Neutrophil (primary cell): ENCODE results near the gene GNA14.
"Not testable (repeated sequence)": the region's sequence is repeated elsewhere in the genome, so short reads cannot be mapped to it uniquely, and the experiment has no call there.

Source experiments
- H3K27ac ChIP-seq: fragments of 200-600 bp; sonication (generic); 2 replicates; pipeline ENCODE4 v1.5.1; 2016; ENCODE audit warnings: mild to moderate bottlenecking, moderate library complexity
- H3K27me3 ChIP-seq: fragments of 200-600 bp; sonication (generic); 2 replicates; pipeline ENCODE4 v1.6.0; 2016; ENCODE audit warnings: mild to moderate bottlenecking
- H3K36me3 ChIP-seq: fragments of 200-600 bp; sonication (generic); 2 replicates; pipeline ENCODE4 v1.5.1; 2017
- H3K4me1 ChIP-seq, 2 experiments: fragments of 200-600 bp in 1 of 2; sonication (generic) in 1 of 2; 1 replicate in 1 of 2; 2 replicates in 1 of 2; pipeline versions ENCODE4 v1.5.1 to v1.6.1; 2013 to 2016; ENCODE audit warnings: low read depth in 1 of 2, low read length in 1 of 2, mild to moderate bottlenecking in 1 of 2, moderate library complexity in 1 of 2; ENCODE audit not compliant: control insufficient read depth in 1 of 2, insufficient read depth in 1 of 2
- H3K4me3 ChIP-seq, 2 experiments: fragments of 200-600 bp in 1 of 2; sonication (generic) in 1 of 2; 1 replicate in 1 of 2; 2 replicates in 1 of 2; pipeline ENCODE4 v1.5.1; 2013 to 2016; ENCODE audit warnings: low read depth in 1 of 2, low read length in 1 of 2, mild to moderate bottlenecking in 1 of 2, moderate library complexity in 1 of 2
- H3K9me3 ChIP-seq: fragments of 200-600 bp; sonication (generic); 2 replicates; pipeline ENCODE4 v1.5.1; 2016
- TF ChIP-seq, protein P1 (sequence below): fragments of 200-600 bp; sonication (generic); IDR thresholded peaks from 2 replicates; pipeline ENCODE4 v1.5.1; 2016; ENCODE audit warnings: antibody characterized with exemption

GNA14 gene

DNA sequence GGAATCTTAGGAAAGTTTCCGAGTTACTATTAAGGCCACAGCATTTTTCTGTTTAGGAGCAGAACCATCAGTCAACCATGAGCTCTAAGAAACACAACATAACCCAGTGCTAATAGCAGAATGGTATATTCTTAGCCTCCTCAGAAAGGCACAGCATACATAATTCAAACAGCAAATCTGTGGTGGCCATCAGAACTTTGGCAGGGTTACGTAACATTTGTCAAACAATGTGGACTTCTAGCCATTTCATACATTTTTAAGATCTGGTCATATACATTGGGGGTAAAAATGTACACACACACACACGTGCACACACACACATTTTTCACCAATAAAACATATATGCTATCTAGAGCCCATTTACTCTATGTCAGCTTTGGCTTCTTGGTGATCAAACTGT is 225.2 kb downstream of the GNA14 start:
- no peaks in the 10 kb centered on the region for H3K27me3 ChIP-seq
- no peak overlapping the region for H3K4me3 ChIP-seq
- TF ChIP-seq, protein P1, sequence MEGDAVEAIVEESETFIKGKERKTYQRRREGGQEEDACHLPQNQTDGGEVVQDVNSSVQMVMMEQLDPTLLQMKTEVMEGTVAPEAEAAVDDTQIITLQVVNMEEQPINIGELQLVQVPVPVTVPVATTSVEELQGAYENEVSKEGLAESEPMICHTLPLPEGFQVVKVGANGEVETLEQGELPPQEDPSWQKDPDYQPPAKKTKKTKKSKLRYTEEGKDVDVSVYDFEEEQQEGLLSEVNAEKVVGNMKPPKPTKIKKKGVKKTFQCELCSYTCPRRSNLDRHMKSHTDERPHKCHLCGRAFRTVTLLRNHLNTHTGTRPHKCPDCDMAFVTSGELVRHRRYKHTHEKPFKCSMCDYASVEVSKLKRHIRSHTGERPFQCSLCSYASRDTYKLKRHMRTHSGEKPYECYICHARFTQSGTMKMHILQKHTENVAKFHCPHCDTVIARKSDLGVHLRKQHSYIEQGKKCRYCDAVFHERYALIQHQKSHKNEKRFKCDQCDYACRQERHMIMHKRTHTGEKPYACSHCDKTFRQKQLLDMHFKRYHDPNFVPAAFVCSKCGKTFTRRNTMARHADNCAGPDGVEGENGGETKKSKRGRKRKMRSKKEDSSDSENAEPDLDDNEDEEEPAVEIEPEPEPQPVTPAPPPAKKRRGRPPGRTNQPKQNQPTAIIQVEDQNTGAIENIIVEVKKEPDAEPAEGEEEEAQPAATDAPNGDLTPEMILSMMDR = no peak
- H3K4me1 ChIP-seq = peaks cover 45 to 54% of the 10 kb centered on the region in 2 experiments
- H3K36me3 ChIP-seq = no peaks in the 10 kb centered on the region
- no peaks in the 10 kb centered on the region for H3K9me3 ChIP-seq
- H3K27ac ChIP-seq = no peak overlapping the region

DNA sequence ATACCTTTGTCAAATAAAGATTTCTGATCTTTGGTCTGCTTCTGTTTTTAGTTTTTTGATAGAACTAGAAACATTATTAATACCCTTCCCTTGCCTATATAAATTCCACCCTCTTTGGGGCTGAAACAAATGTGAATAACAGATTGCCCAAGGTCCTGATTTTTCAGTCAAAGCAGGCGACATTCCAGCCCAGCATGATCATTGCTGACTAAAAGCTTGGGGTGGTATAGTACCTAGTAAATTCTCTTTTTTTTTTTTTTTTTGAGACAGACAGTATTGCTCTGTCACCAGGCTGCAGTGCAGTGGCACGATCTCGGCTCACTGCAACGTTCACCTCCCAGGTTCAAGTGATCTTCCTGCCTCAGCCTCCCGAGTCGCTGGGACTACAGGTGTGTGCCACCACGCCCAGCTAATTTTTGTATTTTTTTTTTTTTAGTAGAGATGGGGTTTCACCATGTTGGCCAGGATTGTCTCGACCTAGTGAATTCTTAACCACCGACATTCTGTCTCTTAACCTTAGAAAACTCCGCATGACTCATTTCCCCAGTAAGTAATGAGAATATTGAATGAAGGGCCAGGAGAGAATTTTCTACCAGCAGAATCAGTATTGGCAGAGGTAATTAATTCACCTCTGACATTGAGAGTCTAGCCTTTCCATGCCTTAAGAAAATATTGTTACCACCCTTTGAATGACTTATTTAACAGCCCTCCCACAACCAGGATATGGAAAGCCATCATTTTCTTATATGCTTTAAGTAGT is 226.4 kb downstream of the GNA14 start:
- TF ChIP-seq, protein P1 = no peak
- H3K4me3 ChIP-seq = no peak overlapping the region
- H3K27ac ChIP-seq = no peak overlapping the region
- no peaks in the 10 kb centered on the region for H3K36me3 ChIP-seq
- H3K27me3 ChIP-seq = no peaks in the 10 kb centered on the region
- H3K4me1 ChIP-seq = peaks cover 47 to 55% of the 10 kb centered on the region in 2 experiments
- no peaks in the 10 kb centered on the region for H3K9me3 ChIP-seq

DNA sequence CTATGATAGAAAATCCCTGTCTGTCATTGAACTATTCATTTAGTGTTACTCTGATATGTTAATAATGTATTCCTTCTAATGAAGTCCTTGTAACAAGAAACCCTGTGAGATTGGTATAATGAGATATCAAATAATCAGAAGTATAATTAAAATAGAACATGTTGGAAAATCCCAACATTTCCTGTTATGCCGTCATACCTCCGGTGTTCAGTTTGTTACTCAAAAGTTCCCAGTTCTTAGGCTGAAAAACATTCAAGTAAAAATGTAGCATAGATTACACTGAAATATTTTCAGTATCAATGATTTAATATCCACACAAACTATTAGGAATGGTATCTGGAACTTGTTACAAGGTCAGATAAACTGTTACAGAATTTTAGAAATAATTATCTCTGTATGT is 227.5 kb downstream of the GNA14 start:
- H3K9me3 ChIP-seq = no peaks in the 10 kb centered on the region
- no peaks in the 10 kb centered on the region for H3K27me3 ChIP-seq
- no peak overlapping the region for H3K4me3 ChIP-seq
- H3K36me3 ChIP-seq = no peaks in the 10 kb centered on the region
- no peak overlapping the region for H3K27ac ChIP-seq
- TF ChIP-seq, protein P1 = no peak
- peaks cover 47 to 55% of the 10 kb centered on the region in 2 experiments for H3K4me1 ChIP-seq

DNA sequence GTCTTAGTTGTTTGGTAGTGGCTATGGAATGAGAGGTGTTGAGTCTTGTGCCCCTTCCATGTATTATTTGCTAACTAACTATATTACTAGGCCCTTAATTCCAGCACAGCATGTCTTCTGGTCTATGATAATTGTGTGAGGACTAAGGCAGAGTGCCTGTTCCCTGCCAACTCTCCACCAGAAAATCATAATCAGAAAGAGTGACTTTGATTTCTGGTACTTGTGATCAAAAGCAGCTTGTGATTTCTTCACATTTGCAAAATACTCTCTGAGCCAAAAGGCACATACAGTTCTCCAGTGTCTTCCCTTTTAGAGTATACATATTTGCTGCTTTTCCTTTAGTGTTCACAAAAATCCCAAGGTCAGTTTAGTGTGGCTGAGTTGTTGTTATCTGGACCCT is 229.9 kb downstream of the GNA14 start:
- Histone ChIP-seq H3K36me3 (no peaks in the 10 kb centered on the region), H3K4me3 (no peak overlapping the region), H3K9me3 (no peaks in the 10 kb centered on the region), H3K27ac (peak overlapping the region; percentile 80), H3K4me1 (peaks cover 37 to 49% of the 10 kb centered on the region in 2 experiments), H3K27me3 (no peaks in the 10 kb centered on the region)
- TF ChIP-seq, protein P1 = no peak

DNA sequence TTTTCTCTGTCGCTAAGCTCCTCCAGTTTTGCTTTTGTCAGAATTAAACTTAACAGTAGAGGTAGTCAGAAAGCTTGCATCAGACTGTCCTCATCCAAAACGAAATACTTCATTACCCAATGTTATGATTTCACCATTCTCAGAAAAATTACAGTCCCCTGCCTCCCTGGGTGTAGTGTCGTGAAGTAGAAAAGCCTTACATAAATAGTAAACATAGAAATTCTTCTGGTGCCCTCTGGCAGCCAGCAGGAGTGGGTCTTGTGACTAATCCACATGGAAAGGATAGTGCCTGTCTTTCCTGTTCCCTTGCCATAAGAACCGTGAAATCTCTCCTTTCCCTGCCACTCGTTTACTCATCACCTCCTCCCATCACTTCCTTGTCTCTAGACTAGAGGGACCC is 230.6 kb downstream of the GNA14 start:
- TF ChIP-seq, protein P1 = no peak
- Histone ChIP-seq H3K4me1 (peaks cover 37 to 49% of the 10 kb centered on the region in 2 experiments), H3K27ac (peak overlapping the region; percentile 80), H3K27me3 (no peaks in the 10 kb centered on the region), H3K4me3 (peak overlapping the region; percentile 33 to 39), H3K36me3 (no peaks in the 10 kb centered on the region), H3K9me3 (no peaks in the 10 kb centered on the region)

DNA sequence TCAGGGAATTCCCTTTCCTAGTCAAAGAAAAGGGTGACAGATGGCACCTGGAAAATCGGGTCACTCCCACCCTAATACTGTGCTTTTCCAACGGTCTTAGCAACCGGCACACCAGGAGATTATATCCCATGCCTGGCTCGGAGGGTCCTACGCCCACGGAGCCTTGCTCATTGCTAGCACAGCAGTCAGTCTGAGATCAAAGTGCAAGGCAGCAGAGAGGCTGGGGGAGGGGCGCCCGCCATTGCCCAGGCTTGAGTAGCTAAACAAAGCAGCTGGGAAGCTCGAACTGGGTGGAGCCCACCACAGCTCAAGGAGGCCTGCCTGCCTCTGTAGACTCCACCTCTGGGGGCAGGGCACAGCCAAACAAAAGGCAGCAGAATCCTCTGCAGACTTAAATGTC is 239.6 kb downstream of the GNA14 start:
- not testable (repeated sequence) for H3K27ac ChIP-seq, H3K9me3 ChIP-seq, H3K36me3 ChIP-seq, H3K4me3 ChIP-seq, H3K27me3 ChIP-seq, H3K4me1 ChIP-seq
